HepG2 (cell line): ENCODE data around the gene WNK2. TPM values are rescaled to one million over a fixed set of nuclear protein-coding genes. Genes with fewer than 3 reads are reported as not detected.
A peak's percentile ranks its signal among the peaks of the same experiment; 100 is the strongest.

Experiments
- ATRX ChIP-seq: sonication (generic); formaldehyde crosslinking; IDR thresholded peaks from 2 replicates; pipeline ENCODE4 v1.4.0; 2020; ENCODE audit warnings: missing genetic modification reagents, borderline replicate concordance
- DNMT3B ChIP-seq: conservative IDR thresholded peaks from 2 replicates; pipeline ENCODE4 v1.6.1; 2016; ENCODE audit warnings: missing biosample characterization, control low read depth
- HNF4G ChIP-seq, 2 experiments: sonication (generic) in 1 of 2; formaldehyde crosslinking in 1 of 2; IDR thresholded peaks; 2 replicates each; pipeline versions ENCODE4 v1.4.0 to v1.6.1; 2011 to 2020; ENCODE audit warnings: borderline replicate concordance in 2 of 2, low read depth in 2 of 2, mild to moderate bottlenecking in 2 of 2, low read length in 1 of 2, missing genetic modification reagents in 1 of 2, moderate library complexity in 1 of 2
- MTA1 ChIP-seq: sonication (generic); formaldehyde crosslinking; IDR thresholded peaks from 2 replicates; pipeline ENCODE4 v1.4.0; 2020; ENCODE audit warnings: missing genetic modification reagents, mild to moderate bottlenecking, borderline replicate concordance
- MYC ChIP-seq: sonication (generic); formaldehyde crosslinking; IDR thresholded peaks from 2 replicates; pipeline ENCODE4 v1.9.0; 2021; ENCODE audit warnings: missing genetic modification reagents, borderline replicate concordance
- NCOA2 ChIP-seq: sonication (generic); formaldehyde crosslinking; IDR thresholded peaks from 2 replicates; pipeline ENCODE4 v1.8.0; 2022; ENCODE audit warnings: inconsistent platforms
- ZEB1 ChIP-seq: IDR thresholded peaks from 2 replicates; pipeline ENCODE4 v1.6.1; 2012; ENCODE audit warnings: mild to moderate bottlenecking, low read depth, inconsistent platforms; ENCODE audit not compliant: insufficient replicate concordance
- ZNF546 ChIP-seq: sonication (generic); formaldehyde crosslinking; conservative IDR thresholded peaks from 2 replicates; pipeline ENCODE4 v1.8.1; 2023; ENCODE audit warnings: mild to moderate bottlenecking, missing genetic modification reagents
- ZNF547 ChIP-seq: sonication (generic); formaldehyde crosslinking; IDR thresholded peaks from 2 replicates; pipeline ENCODE4 v1.5.1; 2020; ENCODE audit warnings: mild to moderate bottlenecking, missing genetic modification reagents
- ZNF788 ChIP-seq: sonication (generic); formaldehyde crosslinking; IDR thresholded peaks from 2 replicates; pipeline ENCODE4 v1.5.0; 2020; ENCODE audit warnings: mild to moderate bottlenecking, missing genetic modification reagents, borderline replicate concordance
- ZNF816 ChIP-seq: sonication (generic); formaldehyde crosslinking; IDR thresholded peaks from 2 replicates; pipeline ENCODE4 v1.8.0; 2022; ENCODE audit warnings: missing genetic modification reagents, mild to moderate bottlenecking, borderline replicate concordance
- polyA plus RNA-seq, 8 experiments: library from polyadenylated mRNA; depleted of rRNA in 3 of 8; stranded (reverse) in 7 of 8; unstranded in 1 of 8; fragments of >200 nt; fragmentation: Illumina TruSeq in 4 of 8; extraction: Trizol in 4 of 8; gene quantifications; 2 replicates each; pipeline versions ENCODE4 v1.2.1 to v1.2.3, GENCODE V29; 2011 to 2016; ENCODE audit warnings: low read depth in 4 of 8, missing spikeins in 1 of 8, mixed read lengths in 1 of 8; ENCODE audit not compliant: insufficient read depth in 1 of 8
- total RNA-seq, 5 experiments: library from RNA; depleted of rRNA; stranded (reverse); fragments of >200 nt; fragmentation: Illumina TruSeq; extraction: Trizol; gene quantifications; 2 replicates each; pipeline ENCODE4 v1.2.3, GENCODE V29; 2016; ENCODE audit warnings: low read depth in 1 of 5
- TF ChIP-seq, protein P1 (sequence below): sonication (generic); formaldehyde crosslinking; IDR thresholded peaks from 2 replicates; pipeline ENCODE4 v1.5.0; 2020; ENCODE audit warnings: mild to moderate bottlenecking, missing genetic modification reagents, borderline replicate concordance
- TF ChIP-seq, protein P2 (sequence below): sonication (generic); formaldehyde crosslinking; IDR thresholded peaks from 2 replicates; pipeline ENCODE4 v1.4.0; 2020; ENCODE audit warnings: mild to moderate bottlenecking, missing genetic modification reagents
- TF ChIP-seq, protein P3 (sequence below): sonication (generic); formaldehyde crosslinking; IDR thresholded peaks from 2 replicates; pipeline ENCODE4 v1.4.0; 2020; ENCODE audit warnings: missing genetic modification reagents, mild to moderate bottlenecking, borderline replicate concordance
- TF ChIP-seq, protein P4 (sequence below): sonication (generic); formaldehyde crosslinking; conservative IDR thresholded peaks from 2 replicates; pipeline ENCODE4 v1.4.0; 2020; ENCODE audit warnings: missing genetic modification reagents
- TF ChIP-seq, protein P5 (sequence below): sonication (generic); formaldehyde crosslinking; conservative IDR thresholded peaks from 2 replicates; pipeline ENCODE4 v1.4.0; 2020; ENCODE audit warnings: mild to moderate bottlenecking, missing genetic modification reagents, moderate library complexity

The WNK2 gene
- total and polyA plus RNA-seq, 2 of the 13 experiments (the other 11 are each of a cell fraction or from before 2014, with no cell fraction given), result 10.5 to 12.0 TPM

DNA sequence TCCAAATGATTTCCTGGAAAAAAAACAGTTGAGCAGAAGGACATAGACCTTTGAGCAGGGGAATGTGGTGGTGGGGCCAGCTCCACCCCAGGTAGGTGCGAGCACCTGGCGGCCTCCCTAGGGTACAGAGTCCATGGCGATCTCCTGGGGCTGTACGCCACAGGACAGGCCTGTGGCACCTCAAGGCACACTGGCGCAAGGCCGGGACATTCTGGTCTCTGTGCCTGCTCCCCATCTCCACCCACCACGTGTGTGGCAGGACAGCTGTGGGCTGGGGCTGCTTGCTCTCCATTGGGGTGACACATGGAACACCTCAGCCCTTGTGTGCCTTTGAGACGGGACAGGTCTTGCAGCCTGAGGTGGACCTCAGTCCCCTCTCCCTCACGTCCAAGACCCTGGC lies 25.2 kb downstream of the WNK2 start (continued):
- TF ChIP-seq, protein P1, sequence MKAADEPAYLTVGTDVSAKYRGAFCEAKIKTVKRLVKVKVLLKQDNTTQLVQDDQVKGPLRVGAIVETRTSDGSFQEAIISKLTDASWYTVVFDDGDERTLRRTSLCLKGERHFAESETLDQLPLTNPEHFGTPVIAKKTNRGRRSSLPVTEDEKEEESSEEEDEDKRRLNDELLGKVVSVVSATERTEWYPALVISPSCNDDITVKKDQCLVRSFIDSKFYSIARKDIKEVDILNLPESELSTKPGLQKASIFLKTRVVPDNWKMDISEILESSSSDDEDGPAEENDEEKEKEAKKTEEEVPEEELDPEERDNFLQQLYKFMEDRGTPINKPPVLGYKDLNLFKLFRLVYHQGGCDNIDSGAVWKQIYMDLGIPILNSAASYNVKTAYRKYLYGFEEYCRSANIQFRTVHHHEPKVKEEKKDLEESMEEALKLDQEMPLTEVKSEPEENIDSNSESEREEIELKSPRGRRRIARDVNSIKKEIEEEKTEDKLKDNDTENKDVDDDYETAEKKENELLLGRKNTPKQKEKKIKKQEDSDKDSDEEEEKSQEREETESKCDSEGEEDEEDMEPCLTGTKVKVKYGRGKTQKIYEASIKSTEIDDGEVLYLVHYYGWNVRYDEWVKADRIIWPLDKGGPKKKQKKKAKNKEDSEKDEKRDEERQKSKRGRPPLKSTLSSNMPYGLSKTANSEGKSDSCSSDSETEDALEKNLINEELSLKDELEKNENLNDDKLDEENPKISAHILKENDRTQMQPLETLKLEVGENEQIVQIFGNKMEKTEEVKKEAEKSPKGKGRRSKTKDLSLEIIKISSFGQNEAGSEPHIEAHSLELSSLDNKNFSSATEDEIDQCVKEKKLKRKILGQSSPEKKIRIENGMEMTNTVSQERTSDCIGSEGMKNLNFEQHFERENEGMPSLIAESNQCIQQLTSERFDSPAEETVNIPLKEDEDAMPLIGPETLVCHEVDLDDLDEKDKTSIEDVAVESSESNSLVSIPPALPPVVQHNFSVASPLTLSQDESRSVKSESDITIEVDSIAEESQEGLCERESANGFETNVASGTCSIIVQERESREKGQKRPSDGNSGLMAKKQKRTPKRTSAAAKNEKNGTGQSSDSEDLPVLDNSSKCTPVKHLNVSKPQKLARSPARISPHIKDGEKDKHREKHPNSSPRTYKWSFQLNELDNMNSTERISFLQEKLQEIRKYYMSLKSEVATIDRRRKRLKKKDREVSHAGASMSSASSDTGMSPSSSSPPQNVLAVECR (CRISPR knock-in tag), result peak; percentile 27; the same call in 1 of the 2 replicates
- TF ChIP-seq, protein P2, sequence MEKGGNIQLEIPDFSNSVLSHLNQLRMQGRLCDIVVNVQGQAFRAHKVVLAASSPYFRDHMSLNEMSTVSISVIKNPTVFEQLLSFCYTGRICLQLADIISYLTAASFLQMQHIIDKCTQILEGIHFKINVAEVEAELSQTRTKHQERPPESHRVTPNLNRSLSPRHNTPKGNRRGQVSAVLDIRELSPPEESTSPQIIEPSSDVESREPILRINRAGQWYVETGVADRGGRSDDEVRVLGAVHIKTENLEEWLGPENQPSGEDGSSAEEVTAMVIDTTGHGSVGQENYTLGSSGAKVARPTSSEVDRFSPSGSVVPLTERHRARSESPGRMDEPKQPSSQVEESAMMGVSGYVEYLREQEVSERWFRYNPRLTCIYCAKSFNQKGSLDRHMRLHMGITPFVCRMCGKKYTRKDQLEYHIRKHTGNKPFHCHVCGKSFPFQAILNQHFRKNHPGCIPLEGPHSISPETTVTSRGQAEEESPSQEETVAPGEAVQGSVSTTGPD (CRISPR knock-in tag), result 0 out of 2 replicates have a peak, but pooled peaks have one; percentile 22
- no peak for TF ChIP-seq ZNF816
- TF ChIP-seq ZNF546, result no peak
- TF ChIP-seq, protein P3, sequence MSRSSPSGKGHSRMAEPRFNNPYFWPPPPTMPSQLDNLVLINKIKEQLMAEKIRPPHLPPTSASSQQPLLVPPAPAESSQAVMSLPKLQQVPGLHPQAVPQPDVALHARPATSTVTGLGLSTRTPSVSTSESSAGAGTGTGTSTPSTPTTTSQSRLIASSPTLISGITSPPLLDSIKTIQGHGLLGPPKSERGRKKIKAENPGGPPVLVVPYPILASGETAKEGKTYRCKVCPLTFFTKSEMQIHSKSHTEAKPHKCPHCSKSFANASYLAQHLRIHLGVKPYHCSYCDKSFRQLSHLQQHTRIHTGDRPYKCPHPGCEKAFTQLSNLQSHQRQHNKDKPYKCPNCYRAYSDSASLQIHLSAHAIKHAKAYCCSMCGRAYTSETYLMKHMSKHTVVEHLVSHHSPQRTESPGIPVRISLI (CRISPR knock-in tag), result peak; percentile 86
- TF ChIP-seq ZEB1, result no peak
- TF ChIP-seq ATRX (CRISPR knock-in tag), result no peak
- TF ChIP-seq HNF4G (IDR thresholded peaks at IDR 0.05; ENCODE audit: borderline replicate concordance, low read depth, low read length), result peak; percentile 89
- TF ChIP-seq HNF4G (CRISPR knock-in tag; IDR thresholded peaks at IDR 0.05; ENCODE audit: borderline replicate concordance, low read depth), result no peak; the same call in 1 of the 2 replicates
- TF ChIP-seq, protein P4, sequence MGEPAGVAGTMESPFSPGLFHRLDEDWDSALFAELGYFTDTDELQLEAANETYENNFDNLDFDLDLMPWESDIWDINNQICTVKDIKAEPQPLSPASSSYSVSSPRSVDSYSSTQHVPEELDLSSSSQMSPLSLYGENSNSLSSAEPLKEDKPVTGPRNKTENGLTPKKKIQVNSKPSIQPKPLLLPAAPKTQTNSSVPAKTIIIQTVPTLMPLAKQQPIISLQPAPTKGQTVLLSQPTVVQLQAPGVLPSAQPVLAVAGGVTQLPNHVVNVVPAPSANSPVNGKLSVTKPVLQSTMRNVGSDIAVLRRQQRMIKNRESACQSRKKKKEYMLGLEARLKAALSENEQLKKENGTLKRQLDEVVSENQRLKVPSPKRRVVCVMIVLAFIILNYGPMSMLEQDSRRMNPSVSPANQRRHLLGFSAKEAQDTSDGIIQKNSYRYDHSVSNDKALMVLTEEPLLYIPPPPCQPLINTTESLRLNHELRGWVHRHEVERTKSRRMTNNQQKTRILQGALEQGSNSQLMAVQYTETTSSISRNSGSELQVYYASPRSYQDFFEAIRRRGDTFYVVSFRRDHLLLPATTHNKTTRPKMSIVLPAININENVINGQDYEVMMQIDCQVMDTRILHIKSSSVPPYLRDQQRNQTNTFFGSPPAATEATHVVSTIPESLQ (CRISPR knock-in tag), result no peak
- peak; percentile 25; the same call in 1 of the 2 replicates for TF ChIP-seq ZNF788 (CRISPR knock-in tag)
- TF ChIP-seq, protein P5, sequence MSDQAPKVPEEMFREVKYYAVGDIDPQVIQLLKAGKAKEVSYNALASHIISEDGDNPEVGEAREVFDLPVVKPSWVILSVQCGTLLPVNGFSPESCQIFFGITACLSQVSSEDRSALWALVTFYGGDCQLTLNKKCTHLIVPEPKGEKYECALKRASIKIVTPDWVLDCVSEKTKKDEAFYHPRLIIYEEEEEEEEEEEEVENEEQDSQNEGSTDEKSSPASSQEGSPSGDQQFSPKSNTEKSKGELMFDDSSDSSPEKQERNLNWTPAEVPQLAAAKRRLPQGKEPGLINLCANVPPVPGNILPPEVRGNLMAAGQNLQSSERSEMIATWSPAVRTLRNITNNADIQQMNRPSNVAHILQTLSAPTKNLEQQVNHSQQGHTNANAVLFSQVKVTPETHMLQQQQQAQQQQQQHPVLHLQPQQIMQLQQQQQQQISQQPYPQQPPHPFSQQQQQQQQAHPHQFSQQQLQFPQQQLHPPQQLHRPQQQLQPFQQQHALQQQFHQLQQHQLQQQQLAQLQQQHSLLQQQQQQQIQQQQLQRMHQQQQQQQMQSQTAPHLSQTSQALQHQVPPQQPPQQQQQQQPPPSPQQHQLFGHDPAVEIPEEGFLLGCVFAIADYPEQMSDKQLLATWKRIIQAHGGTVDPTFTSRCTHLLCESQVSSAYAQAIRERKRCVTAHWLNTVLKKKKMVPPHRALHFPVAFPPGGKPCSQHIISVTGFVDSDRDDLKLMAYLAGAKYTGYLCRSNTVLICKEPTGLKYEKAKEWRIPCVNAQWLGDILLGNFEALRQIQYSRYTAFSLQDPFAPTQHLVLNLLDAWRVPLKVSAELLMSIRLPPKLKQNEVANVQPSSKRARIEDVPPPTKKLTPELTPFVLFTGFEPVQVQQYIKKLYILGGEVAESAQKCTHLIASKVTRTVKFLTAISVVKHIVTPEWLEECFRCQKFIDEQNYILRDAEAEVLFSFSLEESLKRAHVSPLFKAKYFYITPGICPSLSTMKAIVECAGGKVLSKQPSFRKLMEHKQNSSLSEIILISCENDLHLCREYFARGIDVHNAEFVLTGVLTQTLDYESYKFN (CRISPR knock-in tag), result peak; percentile 67
- 0 out of 2 replicates have a peak, but pooled peaks have one; percentile 26 for TF ChIP-seq MYC (CRISPR knock-in tag)
- TF ChIP-seq MTA1, result peak; percentile 47
- no peak for TF ChIP-seq DNMT3B (CRISPR knock-in tag)
- no peak for TF ChIP-seq ZNF547 (CRISPR knock-in tag)
- 0 out of 2 replicates have a peak, but pooled peaks have one; percentile 14 for TF ChIP-seq NCOA2 (CRISPR knock-in tag)
